GM12878 (cell line): Measurements from ENCODE around the gene CADPS. TPM values are rescaled to one million over a fixed set of nuclear protein-coding genes. Genes with fewer than 3 reads are reported as not detected.

Experiments
- BCL11A ChIP-seq: IDR thresholded peaks from 2 replicates; pipeline ENCODE4 v1.6.1; 2011; ENCODE audit warnings: low read depth, low read length
- CHD2 ChIP-seq: IDR thresholded peaks from 2 replicates; pipeline ENCODE4 v1.6.1; 2011; ENCODE audit warnings: low read depth, low read length, improper control_type of control experiment, borderline replicate concordance
- CHD4 ChIP-seq: fragments of 200-600 bp; sonication (generic); IDR thresholded peaks from 2 replicates; pipeline ENCODE4 v1.6.1; 2016; ENCODE audit warnings: mild to moderate bottlenecking
- ETV6 ChIP-seq, 2 experiments: fragments of 450-650 bp in 1 of 2; IDR thresholded peaks in 1 of 2; conservative IDR thresholded peaks in 1 of 2; 2 replicates each; pipeline ENCODE4 v1.6.1; 2014; ENCODE audit warnings: antibody characterized with exemption in 1 of 2, borderline replicate concordance in 1 of 2, low read depth in 1 of 2, mild to moderate bottlenecking in 1 of 2, moderate library complexity in 1 of 2
- JUND ChIP-seq: IDR thresholded peaks from 2 replicates; pipeline ENCODE4 v1.6.1; 2012; ENCODE audit warnings: low read depth, mild to moderate bottlenecking, low read length, improper control_type of control experiment, moderate library complexity
- SRF ChIP-seq, 2 experiments: IDR thresholded peaks; 2 replicates each; pipeline ENCODE4 v1.6.1; 2011; ENCODE audit warnings: low read depth in 2 of 2, low read length in 2 of 2, mild to moderate bottlenecking in 1 of 2, moderate library complexity in 1 of 2
- TCF7 ChIP-seq: IDR thresholded peaks from 2 replicates; pipeline ENCODE4 v1.6.1; 2014; ENCODE audit warnings: antibody characterized with exemption, borderline replicate concordance
- ZBTB33 ChIP-seq: fragments of 450-650 bp; IDR thresholded peaks from 2 replicates; pipeline ENCODE4 v1.6.1; 2017; ENCODE audit warnings: mild to moderate bottlenecking
- polyA plus RNA-seq, 11 experiments: library from polyadenylated mRNA; depleted of rRNA in 4 of 11; unstranded in 6 of 11; stranded (reverse) in 5 of 11; fragments of >200 nt; fragmentation: Nextera tagmentation in 4 of 11; fragmentation: Illumina TruSeq in 1 of 11; extraction: Ambion mirVana in 4 of 11; extraction: Trizol in 1 of 11; gene quantifications; 1 replicate in 1 of 11; 2 replicates in 10 of 11; pipeline versions ENCODE4 v1.2.1 to v1.2.3, GENCODE V29; 2011 to 2016; ENCODE audit warnings: inconsistent platforms in 2 of 11, missing spikeins in 2 of 11, low read depth in 1 of 11
- total RNA-seq, 4 experiments: library from RNA; depleted of rRNA in 3 of 4; stranded (reverse); fragments of >200 nt in 3 of 4; fragmentation: Illumina TruSeq in 1 of 4; extraction: Trizol in 1 of 4; gene quantifications; 2 replicates each; pipeline versions ENCODE4 v1.2.1 to v1.2.3, GENCODE V29; 2013 to 2021
- TF ChIP-seq, protein P1 (sequence below): IDR thresholded peaks from 2 replicates; pipeline ENCODE4 v1.6.1; 2012; ENCODE audit warnings: mild to moderate bottlenecking, low read depth, low read length

The CADPS gene
- total and polyA plus RNA-seq, 10 of the 15 experiments (the other 5 are each of a cell fraction or from before 2014, with no cell fraction given) = 0.20 TPM; not detected in 9

- TF ChIP-seq, protein P1, sequence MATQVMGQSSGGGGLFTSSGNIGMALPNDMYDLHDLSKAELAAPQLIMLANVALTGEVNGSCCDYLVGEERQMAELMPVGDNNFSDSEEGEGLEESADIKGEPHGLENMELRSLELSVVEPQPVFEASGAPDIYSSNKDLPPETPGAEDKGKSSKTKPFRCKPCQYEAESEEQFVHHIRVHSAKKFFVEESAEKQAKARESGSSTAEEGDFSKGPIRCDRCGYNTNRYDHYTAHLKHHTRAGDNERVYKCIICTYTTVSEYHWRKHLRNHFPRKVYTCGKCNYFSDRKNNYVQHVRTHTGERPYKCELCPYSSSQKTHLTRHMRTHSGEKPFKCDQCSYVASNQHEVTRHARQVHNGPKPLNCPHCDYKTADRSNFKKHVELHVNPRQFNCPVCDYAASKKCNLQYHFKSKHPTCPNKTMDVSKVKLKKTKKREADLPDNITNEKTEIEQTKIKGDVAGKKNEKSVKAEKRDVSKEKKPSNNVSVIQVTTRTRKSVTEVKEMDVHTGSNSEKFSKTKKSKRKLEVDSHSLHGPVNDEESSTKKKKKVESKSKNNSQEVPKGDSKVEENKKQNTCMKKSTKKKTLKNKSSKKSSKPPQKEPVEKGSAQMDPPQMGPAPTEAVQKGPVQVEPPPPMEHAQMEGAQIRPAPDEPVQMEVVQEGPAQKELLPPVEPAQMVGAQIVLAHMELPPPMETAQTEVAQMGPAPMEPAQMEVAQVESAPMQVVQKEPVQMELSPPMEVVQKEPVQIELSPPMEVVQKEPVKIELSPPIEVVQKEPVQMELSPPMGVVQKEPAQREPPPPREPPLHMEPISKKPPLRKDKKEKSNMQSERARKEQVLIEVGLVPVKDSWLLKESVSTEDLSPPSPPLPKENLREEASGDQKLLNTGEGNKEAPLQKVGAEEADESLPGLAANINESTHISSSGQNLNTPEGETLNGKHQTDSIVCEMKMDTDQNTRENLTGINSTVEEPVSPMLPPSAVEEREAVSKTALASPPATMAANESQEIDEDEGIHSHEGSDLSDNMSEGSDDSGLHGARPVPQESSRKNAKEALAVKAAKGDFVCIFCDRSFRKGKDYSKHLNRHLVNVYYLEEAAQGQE = no peak
- TF ChIP-seq ETV6 (conservative IDR thresholded peaks at IDR 0.05 in 1 of 2, IDR thresholded peaks at IDR 0.05 in 1 of 2; ENCODE audit: borderline replicate concordance in 1 of 2, low read depth in 1 of 2) = no peak
- no peak for TF ChIP-seq CHD4
- no peak for TF ChIP-seq ZBTB33
- TF ChIP-seq TCF7 = no peak
- no peak for TF ChIP-seq CHD2
- no peak for TF ChIP-seq BCL11A
- TF ChIP-seq JUND = no peak
- no peak for TF ChIP-seq SRF (IDR thresholded peaks at IDR 0.05; ENCODE audit: low read depth in 2 of 2, low read length in 2 of 2)
These were observed 373.9 kb downstream of the CADPS start (continued) for GRCh38 chr3:62501289-62501668.
